HepG2 (cell line): Measurements from ENCODE around the gene EBP. TPM values are rescaled to one million over a fixed set of nuclear protein-coding genes. Genes with fewer than 3 reads are reported as not detected.
A peak's percentile ranks its signal among the peaks of the same experiment; 100 is the strongest.

ENCODE experiments used
- ATAC-seq: fragments of 200-7000 bp; cut with Tn5 transposase; 3 replicates; pipeline ENCODE4 v1.9.1; 2020; ENCODE audit warnings: mild to moderate bottlenecking, moderate library complexity
- BruUV-seq: library from RNA; stranded (reverse); fragments of 400-500 nt; replicated peaks from 2 replicates; lab custom pipeline; 2021; lab: Mats Ljungman, UMichigan
- CTCF ChIA-PET: fragments of 300-600 bp; formaldehyde crosslinking; extraction: SDS; loops from one replicate; lab custom pipeline; 2021; ENCODE audit warnings: low total read pairs, inconsistent platforms, low intra/inter-chr PET ratio; lab: Yijun Ruan, JAX
- POLR2A ChIA-PET: fragments of 350-600 bp; sonication (Branson Sonifier 250); formaldehyde crosslinking; loops from one replicate; lab custom pipeline; 2020; ENCODE audit warnings: antibody characterized with exemption, inconsistent platforms; lab: Yijun Ruan, JAX
- DNase-seq: peaks from one replicate; pipeline ENCODE4 v3.0.0-alpha.2; 2015; ENCODE audit warnings: low spot score
- FAIRE-seq: peaks from 3 replicates; lab custom pipeline; 2011; peaks lifted over from hg19 to GRCh38; lab: Jason Lieb, UNC
- H2AFZ ChIP-seq: one replicate; pipeline ENCODE4 v1.6.1; 2011; ENCODE audit warnings: low read length, inconsistent platforms
- H3K27ac ChIP-seq: fragments of 300-600 bp; 3 replicates; pipeline ENCODE4 v1.8.0; 2011; ENCODE audit warnings: mixed run types, mild to moderate bottlenecking, mixed read lengths, low read length, inconsistent platforms; ENCODE audit not compliant: insufficient read depth; ENCODE audit errors: extremely low read length
- H3K27me3 ChIP-seq, 2 experiments: fragments of 200-600 bp in 1 of 2; 2 replicates in 1 of 2; 3 replicates in 1 of 2; pipeline versions ENCODE4 v1.6.0 to v1.8.0; 2011; ENCODE audit warnings: low read length in 2 of 2, mild to moderate bottlenecking in 2 of 2, moderate library complexity in 2 of 2, inconsistent platforms in 1 of 2; ENCODE audit not compliant: insufficient read depth in 2 of 2, control insufficient read depth in 1 of 2
- H3K36me3 ChIP-seq, 2 experiments: fragments of 200-600 bp in 1 of 2; replicated peaks in 1 of 2; 2 replicates in 1 of 2; 3 replicates in 1 of 2; pipeline versions ENCODE4 v1.5.1 to v1.8.0; 2011; ENCODE audit warnings: low read length in 2 of 2, inconsistent platforms in 1 of 2; ENCODE audit not compliant: insufficient read depth in 2 of 2, control insufficient read depth in 1 of 2
- H3K4me1 ChIP-seq: 2 replicates; pipeline ENCODE4 v1.5.1; 2012; ENCODE audit warnings: low read length, inconsistent platforms; ENCODE audit not compliant: insufficient read depth
- H3K4me2 ChIP-seq: 2 replicates; pipeline ENCODE4 v1.6.0; 2011; ENCODE audit warnings: low read depth, low read length, inconsistent platforms
- H3K4me3 ChIP-seq, 3 experiments: fragments of 200-600 bp in 1 of 3; sonication (generic), shearing (Covaris generic) in 1 of 3; replicated peaks in 1 of 3; 2 replicates each; pipeline ENCODE4 v1.5.1; 2011 to 2016; ENCODE audit warnings: low read length in 3 of 3, inconsistent platforms in 2 of 3, low read depth in 2 of 3, mild to moderate bottlenecking in 2 of 3, control low read depth in 1 of 3, mixed read lengths in 1 of 3; ENCODE audit not compliant: insufficient read depth in 1 of 3
- H3K79me2 ChIP-seq: one replicate; pipeline ENCODE4 v1.6.1; 2011; ENCODE audit warnings: low read length, inconsistent platforms; ENCODE audit not compliant: insufficient read depth
- H3K9ac ChIP-seq: 2 replicates; pipeline ENCODE4 v1.6.0; 2011; ENCODE audit warnings: mild to moderate bottlenecking, low read depth, low read length, inconsistent platforms; ENCODE audit not compliant: insufficient read depth
- H3K9me3 ChIP-seq: 2 replicates; pipeline ENCODE4 v1.5.1; 2012; ENCODE audit warnings: mild to moderate bottlenecking, low read length
- H4K20me1 ChIP-seq: 2 replicates; pipeline ENCODE4 v1.6.0; 2011; ENCODE audit warnings: inconsistent platforms, mild to moderate bottlenecking, low read length, moderate library complexity; ENCODE audit not compliant: insufficient read depth
- ARNT ChIP-seq: fragments of 450-650 bp; IDR thresholded peaks from 2 replicates; pipeline ENCODE4 v1.6.1; 2017
- ASH2L ChIP-seq: fragments of 300-600, 200-600 bp; sonication (generic); IDR thresholded peaks from 2 replicates; pipeline ENCODE4 v1.7.0; 2017; ENCODE audit warnings: low read depth, mild to moderate bottlenecking, moderate library complexity, mixed read lengths, low read length; ENCODE audit not compliant: insufficient read length
- FOXM1 ChIP-seq: sonication (generic); formaldehyde crosslinking; IDR thresholded peaks from 2 replicates; pipeline ENCODE4 v1.5.0; 2020; ENCODE audit warnings: missing genetic modification reagents
- KLF9 ChIP-seq: IDR thresholded peaks from 2 replicates; pipeline ENCODE4 v1.6.1; 2016; ENCODE audit warnings: low read depth
- TRIM22 ChIP-seq: fragments of 450-650 bp; IDR thresholded peaks from 2 replicates; pipeline ENCODE4 v1.6.1; 2017
- ZBTB21 ChIP-seq: sonication (generic); formaldehyde crosslinking; IDR thresholded peaks from 2 replicates; pipeline ENCODE4 v1.4.0; 2020; ENCODE audit warnings: missing genetic modification reagents
- ZBTB42 ChIP-seq: sonication (generic); formaldehyde crosslinking; IDR thresholded peaks from 2 replicates; pipeline ENCODE4 v1.5.0; 2020; ENCODE audit warnings: mild to moderate bottlenecking, missing genetic modification reagents
- ZBTB8A ChIP-seq: sonication (generic); formaldehyde crosslinking; IDR thresholded peaks from 2 replicates; pipeline ENCODE4 v1.4.0; 2020; ENCODE audit warnings: mild to moderate bottlenecking, low read depth, missing genetic modification reagents, borderline replicate concordance
- ZFP91 ChIP-seq: sonication (generic); formaldehyde crosslinking; IDR thresholded peaks from 2 replicates; pipeline ENCODE4 v1.9.0; 2022; ENCODE audit warnings: missing genetic modification reagents, mild to moderate bottlenecking, borderline replicate concordance
- ZFX ChIP-seq: sonication (generic); formaldehyde crosslinking; IDR thresholded peaks from 2 replicates; pipeline ENCODE4 v1.4.0; 2020; ENCODE audit warnings: mild to moderate bottlenecking, low read depth, missing genetic modification reagents, moderate library complexity
- ZNF180 ChIP-seq: sonication (generic); formaldehyde crosslinking; IDR thresholded peaks from 2 replicates; pipeline ENCODE4 v1.4.0; 2020; ENCODE audit warnings: low read depth, missing genetic modification reagents, borderline replicate concordance
- ZNF264 ChIP-seq: sonication (generic); formaldehyde crosslinking; IDR thresholded peaks from 2 replicates; pipeline ENCODE4 v1.4.0; 2020; ENCODE audit warnings: missing genetic modification reagents
- ZNF367 ChIP-seq: sonication (generic); formaldehyde crosslinking; IDR thresholded peaks from 2 replicates; pipeline ENCODE4 v1.4.0; 2020; ENCODE audit warnings: missing genetic modification reagents, borderline replicate concordance
- ZNF501 ChIP-seq: sonication (generic); formaldehyde crosslinking; IDR thresholded peaks from 2 replicates; pipeline ENCODE4 v1.5.1; 2020; ENCODE audit warnings: mild to moderate bottlenecking, moderate library complexity, missing genetic modification reagents
- ZNF580 ChIP-seq: IDR thresholded peaks from 2 replicates; pipeline ENCODE4 v1.6.1; 2016; ENCODE audit warnings: low read depth, borderline replicate concordance
- ZNF678 ChIP-seq: sonication (generic); formaldehyde crosslinking; IDR thresholded peaks from 2 replicates; pipeline ENCODE4 v1.4.0; 2020; ENCODE audit warnings: mild to moderate bottlenecking, missing genetic modification reagents
- ZNF792 ChIP-seq: IDR thresholded peaks from 2 replicates; pipeline ENCODE4 v1.6.1; 2016
- ZNF800 ChIP-seq: sonication (generic); formaldehyde crosslinking; IDR thresholded peaks from 2 replicates; pipeline ENCODE4 v1.4.0; 2020; ENCODE audit warnings: missing genetic modification reagents
- ZSCAN12 ChIP-seq: sonication (generic); formaldehyde crosslinking; IDR thresholded peaks from 2 replicates; pipeline ENCODE4 v1.9.0; 2021; ENCODE audit warnings: mild to moderate bottlenecking, missing genetic modification reagents
- ZSCAN25 ChIP-seq: sonication (generic); formaldehyde crosslinking; IDR thresholded peaks from 2 replicates; pipeline ENCODE4 v1.8.0; 2022; ENCODE audit warnings: mild to moderate bottlenecking, missing genetic modification reagents
- WGBS: methylation state at CpG from one replicate; pipeline ENCODE4 v1.1.6; 2017; ENCODE audit warnings: low lambda C conversion rate; 5-methylcytosine and 5-hydroxymethylcytosine counted together
- in situ Hi-C: cut with HindIII; loops from 2 replicates; pipeline ENCODE4 v1.10.0; 2017; ENCODE audit warnings: low pct_unique_long_range_greater_than_20kb; ENCODE audit not compliant: extremely low pct_ligation_motif_present
- intact Hi-C: fragments of 100-400 bp; cut with micrococcal nuclease; formaldehyde crosslinking; loops from one replicate; pipeline ENCODE4 v1.10.0; 2022; ENCODE audit not compliant: unreplicated experiment
- polyA plus RNA-seq, 8 experiments: library from polyadenylated mRNA; depleted of rRNA in 3 of 8; stranded (reverse) in 7 of 8; unstranded in 1 of 8; fragments of >200 nt; fragmentation: Illumina TruSeq in 4 of 8; extraction: Trizol in 4 of 8; gene quantifications; 2 replicates each; pipeline versions ENCODE4 v1.2.1 to v1.2.3, GENCODE V29; 2011 to 2016; ENCODE audit warnings: low read depth in 4 of 8, missing spikeins in 1 of 8, mixed read lengths in 1 of 8; ENCODE audit not compliant: insufficient read depth in 1 of 8
- total RNA-seq, 5 experiments: library from RNA; depleted of rRNA; stranded (reverse); fragments of >200 nt; fragmentation: Illumina TruSeq; extraction: Trizol; gene quantifications; 2 replicates each; pipeline ENCODE4 v1.2.3, GENCODE V29; 2016; ENCODE audit warnings: low read depth in 1 of 5

EBP gene
- total and polyA plus RNA-seq, 2 of the 13 experiments (the other 11 are each of a cell fraction or from before 2014, with no cell fraction given), result 106 to 260 TPM

- peak; percentile 8 for DNase-seq
- H3K36me3 ChIP-seq, result no peaks in the 10 kb centered on the region; a peak in 1 of 5 replicates
- peak overlapping the region; percentile 64 for H3K9ac ChIP-seq
- in situ Hi-C loops, result no loop called here
- BruUV-seq, result no TSS peak
- H3K79me2 ChIP-seq, result peaks cover 10% of the 10 kb centered on the region
- ATAC-seq, result peak; percentile 63
- FAIRE-seq, result no peak
- no peak overlapping the region for H2AFZ ChIP-seq
- H3K4me3 ChIP-seq, result peak overlapping the region; percentile 54 to 75 (median 69); a peak in 5 of 6 replicates
- H3K9me3 ChIP-seq, result no peaks in the 10 kb centered on the region
- 29% methylated on average over 12 of the region's 12 CpGs for WGBS
- ChIA-PET POLR2A (interaction anchor here (1.0 to 3.1 kb wide), 6 partner anchors 9 to 1893 kb away, joined by 3 to 28 read pairs (median 5); partner anchors contain the start of genes EBP and RBM3), CTCF (no interaction called here)
- intact Hi-C loops, result no loop called here
- H3K27me3 ChIP-seq, result no peaks in the 10 kb centered on the region
- peaks cover 26% of the 10 kb centered on the region for H3K4me1 ChIP-seq
- H4K20me1 ChIP-seq, result no peaks in the 10 kb centered on the region
- peak overlapping the region; percentile 54 for H3K27ac ChIP-seq
- peak overlapping the region; percentile 74 for H3K4me2 ChIP-seq
- TF ChIP-seq TRIM22 (no peak), KLF9 (CRISPR knock-in tag) (no peak), ZBTB42 (CRISPR knock-in tag) (no peak), ZNF180 (CRISPR knock-in tag) (no peak), ZSCAN12 (CRISPR knock-in tag) (no peak), ZNF678 (CRISPR knock-in tag) (no peak), ASH2L (peak; percentile 51), ARNT (no peak), ZNF792 (CRISPR knock-in tag) (no peak), ZNF800 (no peak), ZFP91 (CRISPR knock-in tag) (peak; percentile 8; the same call in 1 of the 2 replicates), ZBTB8A (CRISPR knock-in tag) (no peak), ZBTB21 (no peak), ZNF580 (CRISPR knock-in tag) (no peak), ZNF367 (CRISPR knock-in tag) (no peak), ZNF264 (CRISPR knock-in tag) (no peak), ZNF501 (no peak), ZSCAN25 (no peak), ZFX (CRISPR knock-in tag) (peak; percentile 25; the same call in 1 of the 2 replicates), FOXM1 (CRISPR knock-in tag) (no peak)
Observed at GRCh38 chrX:48540028-48540375, 18.4 kb downstream of the EBP start.
